Prostate gland (tissue), 2 donors: ENCODE measurements around the gene ACY1.

Source experiments
- POLR2A ChIP-seq: fragments of 450-650 bp; IDR thresholded peaks from one replicate; pipeline ENCODE4 v1.6.1; 2016; ENCODE audit warnings: antibody characterized with exemption, mild to moderate bottlenecking
- POLR2AphosphoS5 ChIP-seq: sonication (generic); formaldehyde crosslinking; IDR thresholded peaks from one replicate; pipeline ENCODE4 v1.6.1; 2017; ENCODE audit warnings: antibody characterized with exemption
- TF ChIP-seq, protein P1 (sequence below), 4 experiments: fragments of 200-600 bp in 2 of 4; fragments of 450-650 bp in 2 of 4; sonication (generic) in 2 of 4; IDR thresholded peaks; 1 replicate in 3 of 4; 2 replicates in 1 of 4; pipeline ENCODE4 v1.5.1; 2016 to 2019; ENCODE audit warnings: antibody characterized with exemption in 4 of 4, mild to moderate bottlenecking in 2 of 4, moderate library complexity in 2 of 4

DNA sequence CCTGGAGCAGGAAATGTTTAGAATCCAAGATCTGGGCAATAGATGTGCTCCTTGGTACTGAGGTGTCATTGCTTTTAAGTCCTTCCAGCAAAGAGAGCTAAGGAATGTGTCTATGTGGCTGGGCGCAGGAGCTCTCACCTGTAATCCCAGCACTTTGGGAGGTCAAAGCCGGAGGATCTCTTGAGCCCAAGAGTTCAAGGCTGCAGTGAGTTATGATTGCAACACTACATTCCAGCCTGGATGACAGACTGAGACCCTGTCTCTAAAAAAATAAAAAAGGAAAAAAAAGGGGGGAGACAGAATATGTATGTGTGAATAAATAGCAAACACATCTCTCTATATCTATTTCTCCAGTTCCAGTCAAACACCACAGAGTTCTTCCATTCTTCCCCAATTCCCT, 32.4 kb upstream of the ACY1 start:
- TF ChIP-seq, protein P1, sequence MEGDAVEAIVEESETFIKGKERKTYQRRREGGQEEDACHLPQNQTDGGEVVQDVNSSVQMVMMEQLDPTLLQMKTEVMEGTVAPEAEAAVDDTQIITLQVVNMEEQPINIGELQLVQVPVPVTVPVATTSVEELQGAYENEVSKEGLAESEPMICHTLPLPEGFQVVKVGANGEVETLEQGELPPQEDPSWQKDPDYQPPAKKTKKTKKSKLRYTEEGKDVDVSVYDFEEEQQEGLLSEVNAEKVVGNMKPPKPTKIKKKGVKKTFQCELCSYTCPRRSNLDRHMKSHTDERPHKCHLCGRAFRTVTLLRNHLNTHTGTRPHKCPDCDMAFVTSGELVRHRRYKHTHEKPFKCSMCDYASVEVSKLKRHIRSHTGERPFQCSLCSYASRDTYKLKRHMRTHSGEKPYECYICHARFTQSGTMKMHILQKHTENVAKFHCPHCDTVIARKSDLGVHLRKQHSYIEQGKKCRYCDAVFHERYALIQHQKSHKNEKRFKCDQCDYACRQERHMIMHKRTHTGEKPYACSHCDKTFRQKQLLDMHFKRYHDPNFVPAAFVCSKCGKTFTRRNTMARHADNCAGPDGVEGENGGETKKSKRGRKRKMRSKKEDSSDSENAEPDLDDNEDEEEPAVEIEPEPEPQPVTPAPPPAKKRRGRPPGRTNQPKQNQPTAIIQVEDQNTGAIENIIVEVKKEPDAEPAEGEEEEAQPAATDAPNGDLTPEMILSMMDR (IDR thresholded peaks at IDR 0.05): no peak
- TF ChIP-seq POLR2A: no peak
- no peak for TF ChIP-seq POLR2AphosphoS5
